ENCODE data around the gene SERPINB1.

DNA sequence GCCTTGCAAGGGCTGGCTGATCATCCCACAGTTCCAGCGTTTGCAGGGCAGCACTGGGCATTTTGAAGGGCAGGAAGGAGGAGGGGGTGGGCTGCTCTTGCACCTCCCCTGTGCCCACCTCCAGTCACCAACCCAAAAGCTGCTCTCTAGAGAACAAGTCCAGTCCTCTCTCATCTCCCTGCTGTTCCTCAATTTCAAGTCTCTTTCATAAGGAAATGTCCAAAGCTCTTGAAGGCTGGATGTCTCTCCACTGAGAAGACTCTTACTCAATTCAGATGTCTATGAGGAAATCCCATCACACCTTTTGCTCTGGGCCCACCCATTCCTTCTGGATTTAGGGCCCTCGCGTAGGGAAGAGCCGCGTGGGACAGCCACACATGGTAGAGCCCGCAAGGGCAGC lies 44.8 kb downstream of the SERPINB1 start:
- TF ChIP-seq, protein P1, sequence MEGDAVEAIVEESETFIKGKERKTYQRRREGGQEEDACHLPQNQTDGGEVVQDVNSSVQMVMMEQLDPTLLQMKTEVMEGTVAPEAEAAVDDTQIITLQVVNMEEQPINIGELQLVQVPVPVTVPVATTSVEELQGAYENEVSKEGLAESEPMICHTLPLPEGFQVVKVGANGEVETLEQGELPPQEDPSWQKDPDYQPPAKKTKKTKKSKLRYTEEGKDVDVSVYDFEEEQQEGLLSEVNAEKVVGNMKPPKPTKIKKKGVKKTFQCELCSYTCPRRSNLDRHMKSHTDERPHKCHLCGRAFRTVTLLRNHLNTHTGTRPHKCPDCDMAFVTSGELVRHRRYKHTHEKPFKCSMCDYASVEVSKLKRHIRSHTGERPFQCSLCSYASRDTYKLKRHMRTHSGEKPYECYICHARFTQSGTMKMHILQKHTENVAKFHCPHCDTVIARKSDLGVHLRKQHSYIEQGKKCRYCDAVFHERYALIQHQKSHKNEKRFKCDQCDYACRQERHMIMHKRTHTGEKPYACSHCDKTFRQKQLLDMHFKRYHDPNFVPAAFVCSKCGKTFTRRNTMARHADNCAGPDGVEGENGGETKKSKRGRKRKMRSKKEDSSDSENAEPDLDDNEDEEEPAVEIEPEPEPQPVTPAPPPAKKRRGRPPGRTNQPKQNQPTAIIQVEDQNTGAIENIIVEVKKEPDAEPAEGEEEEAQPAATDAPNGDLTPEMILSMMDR (IDR thresholded peaks at IDR 0.05): no peak
- no peak for TF ChIP-seq POLR2A (IDR thresholded peaks at IDR 0.05)
